Retinal pigment epithelial cell (primary cell): ENCODE results near the gene CDC42SE1.

Experiments used
- DNase-seq: peaks from one replicate; pipeline ENCODE4 v3.0.0-alpha.2; 2010; ENCODE audit warnings: low read depth
- H3K4me3 ChIP-seq: 2 replicates; pipeline ENCODE4 v1.5.1; 2011; ENCODE audit warnings: mild to moderate bottlenecking, low read length, control low read depth, moderate library complexity
- CTCF ChIP-seq: conservative IDR thresholded peaks from 2 replicates; pipeline ENCODE4 v1.5.1; 2011; ENCODE audit warnings: low read depth, low read length, control low read depth, inconsistent platforms

Gene CDC42SE1

DNA sequence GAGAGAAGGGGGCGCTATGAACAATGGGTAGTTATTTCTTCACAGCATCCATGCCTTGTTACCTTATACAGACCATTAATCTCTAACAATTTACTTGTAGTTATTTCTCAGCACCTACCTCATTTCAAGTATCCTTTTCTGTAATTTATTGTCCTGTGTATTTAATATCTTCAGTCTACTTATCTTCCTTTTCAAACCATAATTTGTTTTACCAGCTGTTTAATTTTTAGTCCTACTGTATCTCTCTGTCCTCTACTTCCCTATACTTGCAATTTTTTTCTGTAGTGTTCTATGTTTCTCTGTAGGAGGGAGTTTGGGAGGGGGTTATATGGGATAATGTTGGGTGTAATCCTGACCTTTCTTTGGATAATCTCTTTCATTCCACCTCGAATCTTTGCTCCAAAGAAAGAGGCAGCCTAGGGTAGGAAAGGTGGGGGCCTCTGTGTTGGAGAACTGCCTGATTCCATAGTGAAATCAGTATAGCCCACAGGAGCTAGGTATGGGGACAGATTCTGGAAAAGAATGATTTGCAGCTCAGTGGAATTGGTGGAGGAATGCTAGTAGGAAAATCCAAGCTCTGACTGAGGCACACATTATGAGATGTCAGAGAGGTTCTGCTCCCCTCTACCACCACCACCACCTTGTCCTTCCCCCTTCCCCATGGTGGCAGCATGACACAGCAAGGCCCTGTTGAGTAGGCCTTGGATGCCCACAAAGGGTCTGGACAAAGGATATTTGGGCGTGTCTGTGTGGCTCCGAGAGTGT lies 1.4 kb upstream of the CDC42SE1 start:
- peak overlapping the region; percentile 94 for H3K4me3 ChIP-seq
- no peak for TF ChIP-seq CTCF
- DNase-seq = no peak

DNA sequence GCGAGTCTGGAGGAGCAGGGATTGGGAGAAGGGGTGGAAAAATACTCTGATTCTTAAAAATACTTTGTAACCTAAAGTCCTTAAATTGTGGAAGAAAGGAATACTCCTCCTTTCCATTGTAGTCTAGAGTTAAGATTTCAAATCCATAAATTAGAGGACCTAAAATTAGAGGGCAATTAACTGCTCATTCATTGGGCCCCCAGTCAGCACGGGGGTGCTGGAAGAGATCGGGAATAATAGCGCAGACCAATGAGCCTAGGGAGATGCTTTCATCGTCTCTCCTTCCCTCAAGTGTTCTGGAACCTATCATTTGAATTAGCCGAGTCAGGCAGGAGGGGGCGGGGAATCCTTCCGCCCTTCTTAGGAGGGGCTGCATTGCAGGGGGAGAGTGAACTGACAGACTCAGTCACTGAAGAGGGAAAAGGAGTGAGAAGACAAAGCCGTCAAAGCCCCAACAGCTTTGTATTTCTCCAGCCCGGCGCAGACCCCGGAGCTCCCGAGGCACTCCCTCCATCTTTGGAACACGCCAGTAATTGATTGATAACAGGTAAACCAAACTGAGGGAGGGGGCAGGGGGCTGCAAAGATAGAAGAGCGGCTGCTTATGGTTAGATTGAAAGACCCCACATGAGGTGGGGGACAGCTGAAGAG lies 710 bp upstream of the CDC42SE1 start, which contains the start of gene MLLT11:
TSS of gene MLLT11 (plus strand) at position 391 of the 650 bp plus-strand sequence. CDS start 6,828 bp downstream, outside the sequence.
- TF ChIP-seq CTCF = no peak
- no peak for DNase-seq
- H3K4me3 ChIP-seq = peak within 1 kb of the TSS; percentile 94

DNA sequence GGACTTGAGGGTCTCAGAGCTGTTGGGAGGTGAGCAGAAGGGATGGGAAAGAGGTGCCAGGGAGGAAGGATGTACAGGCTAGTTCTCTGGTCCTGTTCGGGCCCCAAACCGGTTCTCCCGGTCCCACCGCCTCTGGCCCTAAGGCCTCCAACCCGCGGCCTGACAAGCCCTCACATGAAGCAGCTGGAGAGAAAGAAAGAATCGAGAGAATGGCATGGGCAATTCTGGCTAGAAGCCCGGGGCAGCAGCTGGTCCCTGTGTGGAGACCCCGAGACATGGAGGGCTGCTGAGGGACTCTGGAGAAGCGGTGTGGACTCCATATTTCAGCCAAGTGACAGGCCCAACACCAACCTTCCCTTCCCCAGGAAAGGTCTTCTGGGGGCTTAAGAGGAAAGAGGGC lies 730 bp downstream of the CDC42SE1 start:
- H3K4me3 ChIP-seq = peak overlapping the region; percentile 94
- DNase-seq = no peak
- no peak for TF ChIP-seq CTCF

DNA sequence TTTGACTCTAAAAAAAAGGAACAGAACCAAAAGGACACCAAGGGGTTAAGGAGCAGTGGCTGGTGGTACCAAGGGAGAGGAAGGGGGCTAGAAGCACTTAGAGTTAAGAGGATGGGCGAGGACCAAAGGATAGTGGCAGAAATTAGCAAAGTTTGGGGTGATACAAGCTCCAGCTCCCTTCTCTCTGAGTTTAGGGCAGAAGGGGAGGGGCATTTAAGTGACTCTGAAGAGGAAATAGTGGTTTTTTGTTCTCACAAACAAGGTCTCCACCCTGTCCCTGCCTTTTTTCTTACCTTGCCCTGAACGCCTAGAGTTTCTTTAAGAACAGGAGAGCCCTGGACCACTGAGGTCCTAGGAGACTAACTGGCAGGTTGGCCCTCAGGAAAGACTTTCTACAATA lies 3.3 kb downstream of the CDC42SE1 start:
- H3K4me3 ChIP-seq = no peak overlapping the region
- no peak for TF ChIP-seq CTCF
- DNase-seq = no peak

DNA sequence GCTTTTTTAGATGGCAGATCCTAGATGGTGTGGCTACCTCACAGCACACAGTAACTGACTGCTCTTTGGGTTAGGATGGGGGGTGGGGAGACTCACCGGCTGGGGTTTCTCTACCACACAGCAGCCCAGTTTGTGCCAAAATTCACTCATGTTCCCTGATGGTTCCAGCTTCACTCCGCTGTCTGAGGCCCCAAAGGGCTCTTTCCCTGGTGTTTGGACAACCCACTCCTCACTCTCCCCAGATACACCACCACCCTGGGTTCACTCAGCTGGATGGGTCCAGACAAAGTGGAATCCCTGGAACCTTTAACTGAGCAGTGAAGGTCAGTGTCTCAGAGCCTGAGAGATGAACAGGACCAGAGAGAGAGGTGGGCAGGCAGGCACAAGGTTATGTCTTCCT lies 3.8 kb downstream of the CDC42SE1 start:
- no peak for TF ChIP-seq CTCF
- no peak overlapping the region for H3K4me3 ChIP-seq
- no peak for DNase-seq

DNA sequence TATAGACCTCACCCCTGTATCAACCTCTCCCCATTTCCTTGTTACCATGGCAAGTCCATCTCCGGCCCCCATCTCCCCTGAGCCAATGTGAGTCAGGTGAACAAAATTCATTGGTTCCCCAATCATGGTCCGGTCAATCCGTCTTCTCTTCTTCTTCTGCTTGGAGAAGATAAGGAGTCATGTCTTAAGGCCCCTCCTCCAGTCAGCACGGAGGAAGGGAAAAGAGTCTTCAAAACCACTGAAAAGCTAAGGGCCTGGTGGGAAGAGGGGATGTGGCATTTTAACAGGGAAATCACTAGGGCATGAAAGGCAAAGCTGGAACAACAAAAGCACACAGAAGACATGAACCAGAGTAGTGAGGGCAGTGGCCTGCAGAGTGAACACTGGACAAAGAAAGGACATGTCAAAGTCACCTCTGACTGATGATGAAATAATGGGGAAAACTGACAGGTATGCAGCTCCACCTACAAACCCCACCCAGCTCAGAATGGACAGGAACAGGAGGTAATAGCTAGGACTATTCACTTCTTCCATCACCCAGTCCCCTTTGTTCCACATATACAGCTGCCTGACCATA lies 4.4 kb downstream of the CDC42SE1 start:
- TF ChIP-seq CTCF = no peak
- H3K4me3 ChIP-seq = no peak overlapping the region
- DNase-seq = no peak
